HL-60 (cell line): ENCODE data around the gene PRMT9.

Source experiments
- TF ChIP-seq, protein P1 (sequence below): IDR thresholded peaks from 2 replicates; pipeline ENCODE4 v1.6.1; 2012; ENCODE audit warnings: low read depth; ENCODE audit not compliant: insufficient replicate concordance
- TF ChIP-seq, protein P2 (sequence below): IDR thresholded peaks from one replicate; pipeline ENCODE4 v1.5.1; 2011; ENCODE audit warnings: low read length, control low read depth, inconsistent platforms; ENCODE audit not compliant: insufficient read depth

DNA sequence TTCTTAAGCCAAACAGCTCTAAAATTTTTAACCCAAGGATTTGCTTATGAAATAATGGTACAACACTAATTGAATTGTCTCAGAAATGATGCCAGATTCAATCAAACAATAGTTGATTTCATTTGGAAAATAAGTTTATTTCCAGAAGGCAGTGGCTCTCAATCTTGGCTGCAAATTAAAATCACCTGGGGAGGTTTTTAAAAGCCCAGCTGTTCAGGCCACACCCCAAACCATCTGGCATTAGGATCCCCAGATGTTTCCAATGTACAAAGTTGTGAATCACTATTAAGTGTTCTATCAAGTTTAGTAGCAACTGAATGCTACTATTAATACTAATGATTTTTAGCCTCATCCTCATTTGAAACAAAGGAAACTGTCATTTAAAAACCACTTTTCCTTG is 44.6 kb downstream of the PRMT9 start:
- TF ChIP-seq, protein P1, sequence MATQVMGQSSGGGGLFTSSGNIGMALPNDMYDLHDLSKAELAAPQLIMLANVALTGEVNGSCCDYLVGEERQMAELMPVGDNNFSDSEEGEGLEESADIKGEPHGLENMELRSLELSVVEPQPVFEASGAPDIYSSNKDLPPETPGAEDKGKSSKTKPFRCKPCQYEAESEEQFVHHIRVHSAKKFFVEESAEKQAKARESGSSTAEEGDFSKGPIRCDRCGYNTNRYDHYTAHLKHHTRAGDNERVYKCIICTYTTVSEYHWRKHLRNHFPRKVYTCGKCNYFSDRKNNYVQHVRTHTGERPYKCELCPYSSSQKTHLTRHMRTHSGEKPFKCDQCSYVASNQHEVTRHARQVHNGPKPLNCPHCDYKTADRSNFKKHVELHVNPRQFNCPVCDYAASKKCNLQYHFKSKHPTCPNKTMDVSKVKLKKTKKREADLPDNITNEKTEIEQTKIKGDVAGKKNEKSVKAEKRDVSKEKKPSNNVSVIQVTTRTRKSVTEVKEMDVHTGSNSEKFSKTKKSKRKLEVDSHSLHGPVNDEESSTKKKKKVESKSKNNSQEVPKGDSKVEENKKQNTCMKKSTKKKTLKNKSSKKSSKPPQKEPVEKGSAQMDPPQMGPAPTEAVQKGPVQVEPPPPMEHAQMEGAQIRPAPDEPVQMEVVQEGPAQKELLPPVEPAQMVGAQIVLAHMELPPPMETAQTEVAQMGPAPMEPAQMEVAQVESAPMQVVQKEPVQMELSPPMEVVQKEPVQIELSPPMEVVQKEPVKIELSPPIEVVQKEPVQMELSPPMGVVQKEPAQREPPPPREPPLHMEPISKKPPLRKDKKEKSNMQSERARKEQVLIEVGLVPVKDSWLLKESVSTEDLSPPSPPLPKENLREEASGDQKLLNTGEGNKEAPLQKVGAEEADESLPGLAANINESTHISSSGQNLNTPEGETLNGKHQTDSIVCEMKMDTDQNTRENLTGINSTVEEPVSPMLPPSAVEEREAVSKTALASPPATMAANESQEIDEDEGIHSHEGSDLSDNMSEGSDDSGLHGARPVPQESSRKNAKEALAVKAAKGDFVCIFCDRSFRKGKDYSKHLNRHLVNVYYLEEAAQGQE: no peak
- TF ChIP-seq, protein P2, sequence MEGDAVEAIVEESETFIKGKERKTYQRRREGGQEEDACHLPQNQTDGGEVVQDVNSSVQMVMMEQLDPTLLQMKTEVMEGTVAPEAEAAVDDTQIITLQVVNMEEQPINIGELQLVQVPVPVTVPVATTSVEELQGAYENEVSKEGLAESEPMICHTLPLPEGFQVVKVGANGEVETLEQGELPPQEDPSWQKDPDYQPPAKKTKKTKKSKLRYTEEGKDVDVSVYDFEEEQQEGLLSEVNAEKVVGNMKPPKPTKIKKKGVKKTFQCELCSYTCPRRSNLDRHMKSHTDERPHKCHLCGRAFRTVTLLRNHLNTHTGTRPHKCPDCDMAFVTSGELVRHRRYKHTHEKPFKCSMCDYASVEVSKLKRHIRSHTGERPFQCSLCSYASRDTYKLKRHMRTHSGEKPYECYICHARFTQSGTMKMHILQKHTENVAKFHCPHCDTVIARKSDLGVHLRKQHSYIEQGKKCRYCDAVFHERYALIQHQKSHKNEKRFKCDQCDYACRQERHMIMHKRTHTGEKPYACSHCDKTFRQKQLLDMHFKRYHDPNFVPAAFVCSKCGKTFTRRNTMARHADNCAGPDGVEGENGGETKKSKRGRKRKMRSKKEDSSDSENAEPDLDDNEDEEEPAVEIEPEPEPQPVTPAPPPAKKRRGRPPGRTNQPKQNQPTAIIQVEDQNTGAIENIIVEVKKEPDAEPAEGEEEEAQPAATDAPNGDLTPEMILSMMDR: no peak
